UCSD-AML1 (cell line): ENCODE data around the gene ALDH1L2.
A peak's percentile ranks its signal among the peaks of the same experiment; 100 is the strongest.
"Not testable (repeated sequence)": the region's sequence is repeated elsewhere in the genome, so short reads cannot be mapped to it uniquely, and the experiment has no call there.

Experiments
- DNase-seq: peaks from one replicate; lab custom pipeline; 2025; ENCODE audit not compliant: unreplicated experiment; lab: John Stamatoyannopoulos, UW

ALDH1L2 gene

GRCh38 chr12:105084251-105085250, at the start of gene ALDH1L2:
Gene ALDH1L2 (minus strand): TSS chr12:105084458. CDS start chr12:105084436, 22 bp downstream.
- DNase-seq, result no peak

- no peak for DNase-seq
Measured at GRCh38 chr12:105120551-105120950, 36.3 kb upstream of the ALDH1L2 start.

GRCh38 chr12:105116969-105117368, 32.7 kb upstream of the ALDH1L2 start:
- DNase-seq, result no peak

- DNase-seq, result no peak
Measured at GRCh38 chr12:105113094-105113493, 28.8 kb upstream of the ALDH1L2 start.

- DNase-seq, result no peak
Measured at GRCh38 chr12:105110851-105111250, 26.6 kb upstream of the ALDH1L2 start.

GRCh38 chr12:105109465-105110212, 25.4 kb upstream of the ALDH1L2 start:
- no peak for DNase-seq

GRCh38 chr12:105107494-105108371, 23.5 kb upstream of the ALDH1L2 start, which contains the start of gene WASHC4:
Gene WASHC4 (plus strand): TSS chr12:105107731. CDS start chr12:105107801, 70 bp downstream.
- peak; percentile 96 for DNase-seq

GRCh38 chr12:105107171-105107493, 22.9 kb upstream of the ALDH1L2 start:
- DNase-seq, result no peak

GRCh38 chr12:105106621-105107020, 22.4 kb upstream of the ALDH1L2 start:
- no peak for DNase-seq

- no peak for DNase-seq
Measured at GRCh38 chr12:105104762-105105161, 20.5 kb upstream of the ALDH1L2 start.

- no peak for DNase-seq
Measured at GRCh38 chr12:105102673-105103072, 18.4 kb upstream of the ALDH1L2 start.

GRCh38 chr12:105100998-105101397, 16.7 kb upstream of the ALDH1L2 start:
- no peak for DNase-seq

- no peak for DNase-seq
Measured at GRCh38 chr12:105100207-105100985, 16.1 kb upstream of the ALDH1L2 start.

GRCh38 chr12:105099356-105099755, 15.1 kb upstream of the ALDH1L2 start:
- no peak for DNase-seq

GRCh38 chr12:105095338-105095737, 11.1 kb upstream of the ALDH1L2 start:
- not testable (repeated sequence) for DNase-seq

GRCh38 chr12:105092336-105092735, 8.1 kb upstream of the ALDH1L2 start:
- no peak for DNase-seq

- no peak for DNase-seq
Measured at GRCh38 chr12:105091476-105092206, 7.4 kb upstream of the ALDH1L2 start.

- no peak for DNase-seq
Measured at GRCh38 chr12:105090361-105090760, 6.1 kb upstream of the ALDH1L2 start.

- DNase-seq, result no peak
Measured at GRCh38 chr12:105089817-105090216, 5.6 kb upstream of the ALDH1L2 start.
